Head of caudate nucleus (tissue), 42 donors: ENCODE measurements around the gene BAIAP3.

Experiments
- DNase-seq, 42 donors: peaks; one replicate each; pipeline versions ENCODE4 v3.0.0 to v3.0.0-alpha.2; 2020 to 2021; ENCODE audit warnings: mixed read lengths in 7 of 42
- intact Hi-C: fragments of 100-400 bp; cut with DNase I; formaldehyde crosslinking; loops from one replicate; pipeline ENCODE4 v1.15.0; 2022

Gene BAIAP3

DNA sequence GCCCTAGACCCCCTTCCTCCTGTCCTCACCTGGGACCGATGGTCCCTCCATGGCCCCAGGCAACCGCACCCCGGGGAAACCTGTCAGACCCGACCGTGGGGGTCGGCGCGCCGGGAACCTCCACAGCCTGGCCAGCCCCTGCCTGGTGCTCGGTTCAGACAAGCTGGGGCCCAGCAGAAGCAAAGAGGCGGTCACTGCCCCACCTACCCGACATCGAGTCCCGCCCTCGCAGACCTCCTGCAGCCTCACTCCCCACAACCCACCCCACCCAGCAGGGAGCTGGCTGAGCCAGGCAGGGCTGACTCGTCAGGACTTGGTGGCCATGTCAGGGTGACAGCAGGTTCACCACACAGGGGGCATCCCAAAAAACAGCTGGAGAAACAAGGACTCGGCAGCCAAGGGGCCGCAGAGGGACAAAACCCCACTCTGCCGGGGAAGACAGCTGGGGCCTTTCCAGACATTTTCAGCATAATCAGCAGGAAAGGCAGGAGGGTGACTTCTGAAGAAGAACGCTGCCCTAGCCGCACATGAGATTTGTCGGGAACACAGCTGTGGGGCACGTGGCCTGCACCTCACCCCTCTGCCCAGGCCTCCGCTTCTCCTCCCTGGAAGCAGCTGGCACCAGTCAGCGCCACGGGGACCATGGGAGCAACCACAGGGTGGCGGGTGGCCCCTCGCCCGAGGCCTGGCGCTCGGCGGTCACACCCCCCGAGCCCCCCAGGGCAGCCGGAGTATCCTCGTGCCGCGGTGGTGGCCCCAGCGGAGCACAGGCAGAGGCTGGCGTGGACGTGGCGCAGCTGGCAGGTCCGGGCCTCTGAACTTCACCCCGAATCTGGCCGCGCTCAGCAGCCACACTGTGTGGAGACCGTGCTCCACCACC lies 41.2 kb downstream of the BAIAP3 start:
- DNase-seq, result no peak
- intact Hi-C loops, result no loop called here

- no peak for DNase-seq
- intact Hi-C loops, result no loop called here
Measured at GRCh38 chr16:1375298-1375640, 41.8 kb downstream of the BAIAP3 start.

GRCh38 chr16:1375741-1376410 lies 42.4 kb downstream of the BAIAP3 start:
- intact Hi-C loops, result no loop called here
- DNase-seq, result peak in 2 of 42 donors; percentile 17 to 41

DNA sequence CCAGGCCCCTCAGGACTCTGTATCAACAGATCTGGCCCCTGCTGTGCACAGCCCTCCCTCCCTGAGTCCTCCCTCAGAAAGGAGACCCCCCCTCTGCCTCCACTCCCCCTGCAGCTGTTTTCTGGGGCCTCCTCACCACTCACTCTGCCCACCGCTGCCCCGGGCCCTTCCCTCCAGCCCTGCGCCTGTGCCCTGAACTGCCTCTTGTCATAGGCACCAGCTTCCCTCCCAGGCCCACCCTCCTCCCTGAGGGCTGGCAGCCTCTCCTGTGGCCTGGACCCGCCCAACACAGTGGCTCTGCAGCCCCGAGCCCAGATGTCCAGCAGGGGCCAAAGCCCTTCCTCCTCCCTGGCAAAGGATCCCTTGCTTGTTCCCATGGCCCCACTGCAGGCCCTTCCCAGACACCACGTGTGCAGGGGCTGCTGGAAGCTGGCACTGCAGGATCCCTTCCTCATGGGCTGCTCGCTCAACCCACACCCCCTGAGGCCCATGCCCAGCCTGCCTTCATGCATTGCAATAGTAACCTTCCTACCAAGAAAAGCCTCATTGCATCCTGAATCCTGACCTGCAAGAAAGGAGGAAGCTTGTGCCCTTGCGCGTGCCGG lies 44.1 kb downstream of the BAIAP3 start:
- intact Hi-C loops, result no loop called here
- DNase-seq, result peak in 38 of 42 donors; percentile 11 to 83 (median 43)

DNA sequence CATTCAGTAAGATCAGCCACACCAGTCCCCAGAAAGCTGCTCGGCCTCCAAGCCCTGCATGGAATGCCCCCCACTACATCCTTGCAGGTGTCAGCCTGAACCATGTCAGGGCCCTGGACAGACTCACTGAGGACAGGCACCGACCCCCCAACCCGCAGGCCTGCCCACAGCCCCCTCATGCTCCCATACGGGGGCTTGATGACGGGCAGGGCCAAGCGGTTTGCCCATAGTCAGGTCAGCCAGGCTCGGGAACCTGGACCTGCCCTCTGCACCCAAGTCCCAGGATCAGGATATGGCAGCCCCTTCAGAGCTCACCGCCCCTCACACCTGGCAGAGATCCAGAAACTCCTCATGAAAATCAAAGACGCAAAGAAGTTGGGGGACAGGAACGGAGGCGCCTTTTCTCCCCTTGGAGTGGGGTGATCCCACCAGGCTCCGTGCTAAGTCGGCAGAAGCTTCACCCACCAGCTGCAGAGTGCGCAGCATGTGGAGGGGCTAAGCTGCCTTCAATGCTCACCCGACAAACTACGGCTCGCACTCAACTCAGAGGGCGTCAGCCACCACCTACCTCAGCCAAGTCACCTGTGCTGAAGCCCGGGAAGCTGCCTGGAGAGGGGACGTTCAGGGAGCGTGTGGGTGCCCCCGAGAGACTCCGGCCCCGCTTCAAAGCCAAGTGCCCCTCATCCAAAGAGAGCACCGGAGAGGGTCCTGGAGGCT lies 44.8 kb downstream of the BAIAP3 start:
- peak in 31 of 42 donors; percentile 13 to 67 (median 42) for DNase-seq
- intact Hi-C loops, result no loop called here

DNA sequence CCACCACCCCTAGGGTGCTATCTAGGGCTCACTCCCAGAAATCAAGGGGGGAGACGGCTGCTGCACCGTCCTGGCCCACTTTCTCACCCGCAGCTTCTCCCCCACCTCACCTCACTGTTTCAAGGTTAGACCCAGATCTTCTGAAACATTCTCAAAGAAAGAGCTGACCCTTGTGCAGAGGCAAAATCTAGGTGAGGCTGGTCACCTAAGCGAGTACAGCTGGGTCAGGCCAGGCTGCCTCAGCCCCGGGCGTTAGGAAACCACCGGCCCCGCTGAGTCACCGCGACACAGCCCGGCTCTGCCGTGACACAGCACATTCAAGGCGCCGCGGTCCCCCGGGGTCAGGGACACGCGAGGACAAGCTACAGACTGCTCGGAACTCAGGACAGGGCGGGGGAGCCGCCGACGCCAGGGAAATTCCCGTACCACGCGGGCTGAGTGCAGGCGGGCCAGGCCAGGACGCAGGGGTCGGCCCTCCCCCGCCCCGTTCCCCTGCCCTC lies 45.4 kb downstream of the BAIAP3 start:
- intact Hi-C loops, result no loop called here
- DNase-seq, result peak; percentile 9 to 84 (median 54)

DNA sequence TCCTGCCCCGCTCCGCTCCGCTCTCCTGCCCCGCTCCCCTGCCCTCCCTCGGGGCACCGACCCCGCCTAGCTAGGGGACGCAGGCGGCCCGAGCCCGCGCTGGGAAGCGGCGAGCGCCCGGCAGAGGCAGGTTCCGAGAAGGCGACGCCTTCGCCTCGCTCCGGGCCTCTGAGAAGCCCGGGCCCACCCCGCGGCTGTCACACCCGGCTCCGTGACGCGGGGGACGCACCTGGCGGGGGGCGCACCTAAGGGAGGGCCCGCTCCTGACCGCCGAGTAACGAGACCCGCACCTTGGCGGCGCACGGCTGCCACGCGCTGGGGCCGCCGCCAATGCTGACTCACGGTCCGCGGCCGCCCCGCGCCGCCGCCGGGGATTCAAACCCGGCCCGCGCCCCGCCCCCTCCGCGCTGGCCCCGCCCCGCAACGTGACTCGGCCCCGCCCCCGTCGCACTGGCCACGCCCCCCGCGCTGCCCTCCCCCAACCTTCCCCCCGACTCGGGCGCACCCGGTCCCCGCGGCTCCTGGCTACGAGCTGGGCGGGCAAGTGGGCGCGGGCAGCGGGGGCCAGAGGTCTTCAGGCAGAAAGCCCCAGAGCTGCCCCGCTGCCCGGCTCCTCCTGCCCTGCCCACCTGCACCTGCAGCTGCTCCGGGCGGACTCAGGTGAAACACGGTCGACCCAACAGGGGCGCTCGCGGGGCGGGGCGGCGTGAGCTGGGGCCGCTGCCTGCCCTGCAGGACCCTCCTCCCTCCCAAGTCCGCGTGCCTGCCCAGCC lies 46.0 kb downstream of the BAIAP3 start:
- peak in 32 of 42 donors; percentile 13 to 72 (median 40) for DNase-seq
- intact Hi-C loops, result no loop called here

DNA sequence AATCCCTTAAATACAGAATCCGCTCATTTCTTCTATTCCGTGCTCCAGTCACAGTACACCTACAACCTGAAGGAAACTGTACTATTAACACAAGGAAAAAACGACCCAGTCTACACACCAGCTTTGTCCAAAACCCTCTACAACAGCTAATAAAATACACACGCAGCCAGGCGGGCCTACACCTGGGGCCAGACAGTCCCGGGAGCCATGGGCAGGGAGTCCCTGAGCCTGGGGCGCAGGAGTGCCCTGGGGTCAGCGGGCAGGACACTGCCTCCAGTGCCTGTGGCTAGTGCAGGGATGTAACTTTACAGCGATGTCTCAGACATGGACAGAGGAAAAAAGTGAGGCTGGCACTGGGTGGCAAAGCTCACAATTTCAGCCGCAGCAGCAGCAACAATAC lies 46.8 kb downstream of the BAIAP3 start:
- DNase-seq, result no peak
- intact Hi-C loops, result no loop called here

DNA sequence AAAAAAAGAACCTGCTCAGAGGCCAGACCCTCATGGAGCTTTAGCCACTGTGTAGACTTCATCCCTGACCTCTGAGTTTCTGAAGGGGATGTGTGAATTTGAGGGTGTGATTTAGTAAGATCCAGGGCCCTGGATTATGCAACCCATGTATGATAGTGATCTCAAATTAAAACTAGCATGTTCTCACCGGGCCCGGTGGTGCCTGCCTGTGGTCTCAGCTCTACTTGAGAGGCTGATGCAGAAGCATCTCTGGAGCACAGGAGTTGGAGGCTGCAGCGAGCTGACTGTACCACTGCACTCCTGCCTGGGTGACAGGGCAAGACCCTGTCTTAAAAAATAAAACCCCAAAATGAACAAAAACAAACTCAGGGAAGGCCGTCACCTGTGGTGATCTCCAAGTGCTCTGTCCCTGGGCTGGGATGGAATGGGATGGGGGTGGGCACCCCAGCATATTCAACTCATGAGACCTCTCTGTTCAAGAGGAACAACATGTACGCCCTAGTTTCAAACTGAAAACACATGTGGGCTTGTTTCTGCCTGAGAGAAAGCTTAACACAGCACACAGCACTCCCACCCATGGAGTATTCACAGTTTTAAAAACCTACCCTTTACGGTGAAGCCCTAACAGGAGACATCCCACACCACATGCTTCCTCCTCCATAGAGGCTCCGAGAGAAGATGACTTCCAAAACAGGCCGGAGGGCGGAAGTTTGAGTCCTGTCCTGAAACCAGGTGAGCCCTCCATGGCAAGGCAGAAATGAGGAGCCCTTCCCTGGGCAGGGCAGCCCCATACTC lies 48.4 kb downstream of the BAIAP3 start:
- peak in 40 of 42 donors; percentile 16 to 88 (median 54) for DNase-seq
- intact Hi-C loops, result no loop called here

DNA sequence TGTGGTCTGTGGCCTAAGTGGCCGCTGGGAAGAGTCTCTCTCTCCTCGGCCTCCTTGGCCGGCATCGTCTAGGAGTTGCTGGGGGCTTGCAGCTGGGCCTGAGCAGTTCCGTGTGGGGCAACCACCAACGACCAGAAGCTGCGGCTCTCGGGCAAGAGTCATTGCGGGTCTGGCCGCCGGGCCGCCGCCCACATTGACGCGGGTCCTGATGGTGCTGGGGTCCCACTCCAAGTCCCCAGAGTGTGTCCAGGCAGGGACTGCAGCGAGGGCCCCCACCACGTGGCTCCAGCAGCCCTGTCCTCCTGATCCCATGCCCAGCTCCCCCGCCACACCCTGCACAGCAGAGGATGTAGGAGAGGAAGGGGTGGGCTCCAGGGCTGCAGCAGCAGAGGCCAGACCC lies 50.1 kb downstream of the BAIAP3 start:
- intact Hi-C loops, result no loop called here
- no peak for DNase-seq

DNA sequence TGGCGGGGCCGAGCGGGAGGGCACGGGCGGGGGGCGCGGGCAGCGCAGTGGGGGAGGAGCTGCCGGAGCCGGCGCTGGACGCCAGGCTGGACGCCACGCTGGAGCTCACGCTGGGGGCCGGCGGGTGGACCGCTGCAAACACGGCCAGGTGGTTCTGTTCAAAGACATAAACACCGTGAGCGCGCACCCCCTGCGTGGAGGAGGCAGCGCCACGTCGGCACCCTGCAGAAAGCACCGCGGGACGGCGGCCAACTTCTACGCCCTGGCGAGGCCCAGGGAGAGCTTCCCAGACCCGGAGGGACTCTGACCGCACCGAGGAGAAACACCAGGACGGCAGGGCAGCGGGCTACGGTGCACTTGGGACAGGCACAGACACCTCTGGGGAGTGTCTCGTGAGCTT lies 51.8 kb downstream of the BAIAP3 start:
- DNase-seq, result no peak
- intact Hi-C loops, result no loop called here

GRCh38 chr16:1387331-1387730 lies 53.9 kb downstream of the BAIAP3 start:
- no peak for DNase-seq
- intact Hi-C loops, result no loop called here

- intact Hi-C loops, result no loop called here
- no peak for DNase-seq
Measured at GRCh38 chr16:1389762-1390161, 56.3 kb downstream of the BAIAP3 start.

GRCh38 chr16:1390239-1390779 lies 56.9 kb downstream of the BAIAP3 start:
- intact Hi-C loops, result no loop called here
- DNase-seq, result no peak

DNA sequence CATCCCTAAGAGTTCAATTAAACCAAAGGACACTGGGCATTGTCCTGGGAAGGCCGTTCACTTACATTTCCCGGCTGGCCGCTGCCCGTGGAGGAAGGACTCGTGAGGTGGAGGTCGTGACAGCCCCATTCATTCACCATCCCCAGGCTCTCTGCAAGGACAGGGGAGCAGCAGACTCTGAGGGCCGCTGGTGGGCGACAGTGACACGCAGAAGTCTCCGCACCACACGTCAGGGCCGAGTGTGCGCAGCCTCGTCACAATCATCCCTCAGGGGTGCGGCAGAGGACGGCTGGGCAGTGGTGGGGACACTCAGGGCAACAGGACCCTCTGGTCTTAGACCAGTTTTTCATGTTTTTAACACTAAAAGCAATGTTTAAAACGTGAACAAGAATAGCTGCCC lies 59.4 kb downstream of the BAIAP3 start:
- DNase-seq, result no peak
- intact Hi-C loops, result no loop called here

DNA sequence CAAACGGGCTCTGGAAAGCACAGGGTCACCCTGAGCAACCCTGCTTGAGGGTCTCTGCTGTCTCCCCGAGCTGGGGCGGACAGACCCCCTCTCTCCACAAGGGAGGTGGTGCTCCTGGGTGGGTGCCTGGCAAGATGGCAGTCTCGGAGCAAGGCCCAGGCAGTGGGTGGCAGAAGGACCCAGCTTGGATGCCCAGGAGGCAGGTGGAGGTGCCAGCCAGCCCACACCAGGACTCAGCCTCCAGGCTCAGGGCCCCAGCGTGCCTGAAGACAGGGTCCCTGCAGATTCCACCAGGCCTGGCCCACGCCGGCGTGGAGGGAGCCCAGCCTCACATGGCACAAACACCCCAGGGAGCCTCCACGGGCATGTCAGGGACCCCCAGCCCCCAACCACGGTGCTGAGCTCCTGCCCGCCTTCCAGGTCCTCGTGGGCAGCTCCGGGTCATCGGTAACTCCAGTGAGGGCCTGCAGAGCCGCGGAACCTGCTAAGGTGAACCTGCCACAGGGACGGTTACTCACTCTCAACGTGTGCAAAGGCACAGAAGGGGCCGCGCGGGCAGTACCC lies 60.2 kb downstream of the BAIAP3 start:
- intact Hi-C loops, result no loop called here
- no peak for DNase-seq

DNA sequence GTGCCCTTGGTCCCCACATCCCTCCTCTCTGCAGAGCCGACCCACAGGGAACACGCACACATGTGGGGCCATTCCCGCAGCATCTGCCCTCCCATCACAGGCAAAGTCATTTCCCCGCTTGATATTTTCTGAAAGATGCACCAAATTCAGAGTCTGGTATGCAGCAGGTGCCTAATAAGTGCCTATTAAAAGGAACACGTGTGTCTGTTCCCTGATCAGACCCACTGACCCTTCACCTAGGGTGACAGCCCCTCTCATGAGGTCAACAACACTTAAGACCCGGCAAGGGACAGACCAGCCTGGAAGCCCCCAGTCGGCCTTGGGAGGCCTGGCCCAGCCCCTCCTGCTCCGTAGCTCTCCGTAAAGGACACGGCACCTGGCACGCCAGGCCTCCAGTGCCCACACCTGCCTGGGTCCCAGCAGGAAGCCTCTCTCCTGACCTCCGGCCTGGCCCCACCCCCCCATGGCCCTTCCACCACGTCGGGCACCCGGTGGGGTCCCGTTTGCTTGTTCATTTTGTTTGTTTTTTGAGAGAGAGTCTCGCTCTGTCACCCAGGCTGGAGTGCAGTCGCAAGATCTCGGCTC lies 61.0 kb downstream of the BAIAP3 start:
- intact Hi-C loops, result no loop called here
- DNase-seq, result no peak
